Measurements from ENCODE around the gene ARRB1. TPM values are rescaled to one million over a fixed set of nuclear protein-coding genes. Genes with fewer than 3 reads are reported as not detected.

ARRB1 gene
- total and polyA plus RNA-seq, 9 of the 15 experiments (the other 6 are each of a cell fraction or from before 2014, with no cell fraction given): 6.6 to 45.4 (median 28.5) TPM

- no peak for TF ChIP-seq IRF2 (CRISPR knock-in tag; IDR thresholded peaks at IDR 0.05)
- TF ChIP-seq, protein P1, sequence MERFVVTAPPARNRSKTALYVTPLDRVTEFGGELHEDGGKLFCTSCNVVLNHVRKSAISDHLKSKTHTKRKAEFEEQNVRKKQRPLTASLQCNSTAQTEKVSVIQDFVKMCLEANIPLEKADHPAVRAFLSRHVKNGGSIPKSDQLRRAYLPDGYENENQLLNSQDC (CRISPR knock-in tag; IDR thresholded peaks at IDR 0.05): no peak
- TF ChIP-seq MED1 (CRISPR knock-in tag; IDR thresholded peaks at IDR 0.05; ENCODE audit: borderline replicate concordance): no peak
- TF ChIP-seq ZNF140 (CRISPR knock-in tag; IDR thresholded peaks at IDR 0.05): no peak
- no peak for TF ChIP-seq MTF1 (CRISPR knock-in tag; IDR thresholded peaks at IDR 0.05; ENCODE audit: borderline replicate concordance)
- no peak for TF ChIP-seq ZNF324 (CRISPR knock-in tag; IDR thresholded peaks at IDR 0.05)
Observed at GRCh38 chr11:75346912-75347647, 4.4 kb downstream of the ARRB1 start (continued).

DNA sequence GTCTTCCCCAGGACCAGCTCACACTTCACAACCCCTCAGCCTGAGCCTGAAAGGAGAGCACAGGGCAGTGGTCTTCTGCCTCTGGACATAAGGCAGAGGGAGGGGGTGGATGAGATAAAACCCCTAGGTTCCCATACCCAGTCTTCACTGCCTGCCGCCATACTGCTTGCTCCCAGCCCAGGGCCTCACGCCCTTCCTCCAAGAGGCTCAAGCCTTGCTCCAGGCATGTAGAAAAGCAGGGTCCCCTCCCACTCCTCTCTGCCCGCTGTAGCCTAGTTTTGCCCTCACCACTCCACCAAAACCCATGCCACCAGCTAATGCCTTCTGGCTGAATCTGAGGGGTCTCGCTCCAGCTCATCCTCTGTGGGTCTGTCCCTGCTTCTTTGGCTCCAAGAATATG is 5.2 kb downstream of the ARRB1 start:
- no peak overlapping the region for H3K4me3 ChIP-seq
- peaks cover 19% of the 10 kb centered on the region for H4K20me1 ChIP-seq (replicated peaks; ENCODE audit: control insufficient read depth, insufficient read depth, low read length)
- no peak for TF ChIP-seq ZNF668 (CRISPR knock-in tag; IDR thresholded peaks at IDR 0.05)
- no peak for TF ChIP-seq FOXK1 (CRISPR knock-in tag; IDR thresholded peaks at IDR 0.05; ENCODE audit: borderline replicate concordance)
- TF ChIP-seq, protein P2, sequence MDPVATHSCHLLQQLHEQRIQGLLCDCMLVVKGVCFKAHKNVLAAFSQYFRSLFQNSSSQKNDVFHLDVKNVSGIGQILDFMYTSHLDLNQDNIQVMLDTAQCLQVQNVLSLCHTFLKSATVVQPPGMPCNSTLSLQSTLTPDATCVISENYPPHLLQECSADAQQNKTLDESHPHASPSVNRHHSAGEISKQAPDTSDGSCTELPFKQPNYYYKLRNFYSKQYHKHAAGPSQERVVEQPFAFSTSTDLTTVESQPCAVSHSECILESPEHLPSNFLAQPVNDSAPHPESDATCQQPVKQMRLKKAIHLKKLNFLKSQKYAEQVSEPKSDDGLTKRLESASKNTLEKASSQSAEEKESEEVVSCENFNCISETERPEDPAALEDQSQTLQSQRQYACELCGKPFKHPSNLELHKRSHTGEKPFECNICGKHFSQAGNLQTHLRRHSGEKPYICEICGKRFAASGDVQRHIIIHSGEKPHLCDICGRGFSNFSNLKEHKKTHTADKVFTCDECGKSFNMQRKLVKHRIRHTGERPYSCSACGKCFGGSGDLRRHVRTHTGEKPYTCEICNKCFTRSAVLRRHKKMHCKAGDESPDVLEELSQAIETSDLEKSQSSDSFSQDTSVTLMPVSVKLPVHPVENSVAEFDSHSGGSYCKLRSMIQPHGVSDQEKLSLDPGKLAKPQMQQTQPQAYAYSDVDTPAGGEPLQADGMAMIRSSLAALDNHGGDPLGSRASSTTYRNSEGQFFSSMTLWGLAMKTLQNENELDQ (CRISPR knock-in tag; IDR thresholded peaks at IDR 0.05; ENCODE audit: borderline replicate concordance): no peak
- no peak for TF ChIP-seq HMBOX1 (IDR thresholded peaks at IDR 0.05)
- no peak for TF ChIP-seq SRSF3 (IDR thresholded peaks at IDR 0.05; ENCODE audit: insufficient read depth, low read length)
- no peak for TF ChIP-seq NR3C1 (CRISPR knock-in tag; IDR thresholded peaks at IDR 0.05)
- no peak for TF ChIP-seq EP400 (IDR thresholded peaks at IDR 0.05)
- TF ChIP-seq SREBF2 (CRISPR knock-in tag; IDR thresholded peaks at IDR 0.05): no peak
- TF ChIP-seq FIP1L1 (IDR thresholded peaks at IDR 0.05; ENCODE audit: low read depth, low read length, poor library complexity, severe bottlenecking): no peak
- no peak for TF ChIP-seq BRCA1 (IDR thresholded peaks at IDR 0.05)
- no peak for TF ChIP-seq BRCA1 (CRISPR knock-in tag; IDR thresholded peaks at IDR 0.05)
- TF ChIP-seq PML (IDR thresholded peaks at IDR 0.05; ENCODE audit: low read length): no peak
- TF ChIP-seq SP1 (CRISPR knock-in tag; IDR thresholded peaks at IDR 0.05): no peak
- H3K36me3 ChIP-seq (ENCODE audit: control insufficient read depth, insufficient read depth, low read length): peaks cover 34% of the 10 kb centered on the region; the same call in 1 of the 3 replicates
- BruUV-seq (replicated peaks): no TSS peak
- no peaks in the 10 kb centered on the region for H3K9me3 ChIP-seq (replicated peaks; ENCODE audit: control insufficient read depth, insufficient read depth, low read depth, low read length)
- ChIA-PET POLR2A (interaction anchor here (0.9 kb wide), 1 partner anchor 9 kb away, joined by 3 read pairs; no protein-coding TSS in a partner anchor), CTCF (ENCODE audit: low intra/inter-chr PET ratio) (no interaction called here)
- no peak overlapping the region for H3K27ac ChIP-seq (ENCODE audit: extremely low read depth, low read depth, low read length)
- WGBS (ENCODE audit: insufficient coverage, low coverage, missing lambda C conversion rate): 96% methylated on average over 4 of the region's 4 CpGs
- ATAC-seq (no peak), DNase-seq (ENCODE audit: extremely low read depth in 1 of 4, low spot score in 3 of 4) (no peak), FAIRE-seq (no peak)
- peaks cover 87% of the 10 kb centered on the region for H3K79me2 ChIP-seq (ENCODE audit: control insufficient read depth, insufficient read depth, low read length)
- intact Hi-C loops (cut with micrococcal nuclease): no loop called here
- no peak overlapping the region for H2AFZ ChIP-seq (ENCODE audit: low read depth, low read length)
- no peaks in the 10 kb centered on the region for H3K9me1 ChIP-seq (ENCODE audit: control insufficient read depth, insufficient read depth, low read length)
- in situ Hi-C loops (cut with MboI): no loop called here
- no peak overlapping the region; a peak in 1 of 4 replicates for H3K9ac ChIP-seq (ENCODE audit: insufficient read depth in 1 of 2, low read depth in 2 of 2, low read length in 2 of 2)
- peaks cover 62 to 79% of the 10 kb centered on the region in 2 experiments for H3K4me1 ChIP-seq (replicated peaks in 1 of 2; ENCODE audit: control insufficient read depth in 2 of 2, insufficient read depth in 2 of 2, low read length in 2 of 2)
- no peaks in the 10 kb centered on the region for H3K27me3 ChIP-seq (ENCODE audit: control insufficient read depth in 2 of 2, insufficient read depth in 2 of 2, low read length in 2 of 2)
- no peak overlapping the region for H3K4me2 ChIP-seq (ENCODE audit: insufficient read depth, low read length)
